Measurements from ENCODE around the gene NUP98.

- TF ChIP-seq CTCF (IDR thresholded peaks at IDR 0.05): no peak
- TF ChIP-seq MXI1 (IDR thresholded peaks at IDR 0.05; ENCODE audit: low read depth, low read length): no peak
- TF ChIP-seq CHD2 (IDR thresholded peaks at IDR 0.05; ENCODE audit: low read length, partially characterized antibody): no peak
- no peak for TF ChIP-seq GABPA (IDR thresholded peaks at IDR 0.05; ENCODE audit: low read depth)
- TF ChIP-seq RAD21 (IDR thresholded peaks at IDR 0.05; ENCODE audit: low read length): no peak
- TF ChIP-seq MEF2A (IDR thresholded peaks at IDR 0.05; ENCODE audit: borderline replicate concordance, low read depth): no peak
- no peak for TF ChIP-seq FOXM1 (IDR thresholded peaks at IDR 0.05; ENCODE audit: low read depth)
- TF ChIP-seq REST (IDR thresholded peaks at IDR 0.05; ENCODE audit: low read depth, low read length): no peak
- TF ChIP-seq RFX5 (IDR thresholded peaks at IDR 0.05; ENCODE audit: low read length): no peak
- no peak for TF ChIP-seq ELF1 (IDR thresholded peaks at IDR 0.05)
- no peak for TF ChIP-seq TCF12 (IDR thresholded peaks at IDR 0.05)
- no peak for TF ChIP-seq POLR2AphosphoS5 (IDR thresholded peaks at IDR 0.05; ENCODE audit: low read depth, low read length)
Measured at GRCh38 chr11:3782963-3783362, 14.4 kb downstream of the NUP98 start.

All from SK-N-SH (cell line).